Uterus (tissue), 2 donors: ENCODE results near the gene HIPK2.

Source experiments
- POLR2A ChIP-seq, 2 donors: fragments of 450-650 bp; IDR thresholded peaks; one replicate each; pipeline ENCODE4 v1.6.1; 2016; ENCODE audit warnings: antibody characterized with exemption in 2 of 2, mild to moderate bottlenecking in 1 of 2, moderate library complexity in 1 of 2
- TF ChIP-seq, protein P1 (sequence below), 4 experiments: fragments of 200-600 bp in 2 of 4; fragments of 450-650 bp in 2 of 4; sonication (generic) in 2 of 4; IDR thresholded peaks; one replicate each; pipeline ENCODE4 v1.5.1; 2016 to 2019; ENCODE audit warnings: antibody characterized with exemption in 4 of 4, mild to moderate bottlenecking in 2 of 4, moderate library complexity in 1 of 4

DNA sequence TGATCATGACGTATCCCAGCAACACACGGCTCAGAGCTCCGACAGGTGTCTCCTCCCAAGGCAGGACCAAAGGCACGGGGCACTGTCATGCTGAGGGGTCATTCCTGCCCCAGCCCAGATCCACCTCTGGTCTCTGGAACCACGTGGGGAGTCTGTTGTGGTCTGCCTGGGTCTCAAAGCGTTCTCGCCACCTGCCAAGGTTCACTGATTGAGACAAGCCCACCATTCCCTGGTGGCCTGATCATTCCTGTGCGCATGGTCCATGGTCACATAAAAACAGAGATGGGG, 83.5 kb downstream of the HIPK2 start:
- TF ChIP-seq, protein P1, sequence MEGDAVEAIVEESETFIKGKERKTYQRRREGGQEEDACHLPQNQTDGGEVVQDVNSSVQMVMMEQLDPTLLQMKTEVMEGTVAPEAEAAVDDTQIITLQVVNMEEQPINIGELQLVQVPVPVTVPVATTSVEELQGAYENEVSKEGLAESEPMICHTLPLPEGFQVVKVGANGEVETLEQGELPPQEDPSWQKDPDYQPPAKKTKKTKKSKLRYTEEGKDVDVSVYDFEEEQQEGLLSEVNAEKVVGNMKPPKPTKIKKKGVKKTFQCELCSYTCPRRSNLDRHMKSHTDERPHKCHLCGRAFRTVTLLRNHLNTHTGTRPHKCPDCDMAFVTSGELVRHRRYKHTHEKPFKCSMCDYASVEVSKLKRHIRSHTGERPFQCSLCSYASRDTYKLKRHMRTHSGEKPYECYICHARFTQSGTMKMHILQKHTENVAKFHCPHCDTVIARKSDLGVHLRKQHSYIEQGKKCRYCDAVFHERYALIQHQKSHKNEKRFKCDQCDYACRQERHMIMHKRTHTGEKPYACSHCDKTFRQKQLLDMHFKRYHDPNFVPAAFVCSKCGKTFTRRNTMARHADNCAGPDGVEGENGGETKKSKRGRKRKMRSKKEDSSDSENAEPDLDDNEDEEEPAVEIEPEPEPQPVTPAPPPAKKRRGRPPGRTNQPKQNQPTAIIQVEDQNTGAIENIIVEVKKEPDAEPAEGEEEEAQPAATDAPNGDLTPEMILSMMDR (IDR thresholded peaks at IDR 0.05): no peak
- no peak for TF ChIP-seq POLR2A (IDR thresholded peaks at IDR 0.05)
